Sigmoid colon (tissue), 7 donors: ENCODE data around the gene ERFL. TPM values are rescaled to one million over a fixed set of nuclear protein-coding genes. Genes with fewer than 3 reads are reported as not detected.

Experiments
- DNase-seq: peaks from one replicate; pipeline ENCODE4 v3.0.0-alpha.2; 2019
- H3K27ac ChIP-seq, 4 donors: fragments of 200-600 bp; sonication (generic); one replicate each; pipeline ENCODE4 v1.5.1; 2016 to 2019; ENCODE audit warnings: mild to moderate bottlenecking in 1 of 4
- H3K27me3 ChIP-seq, 3 donors: fragments of 200-600 bp; sonication (generic); one replicate each; pipeline ENCODE4 v1.5.1; 2019; ENCODE audit warnings: mild to moderate bottlenecking in 1 of 3
- H3K36me3 ChIP-seq, 4 donors: fragments of 200-600 bp; sonication (generic); one replicate each; pipeline ENCODE4 v1.5.1; 2016 to 2019
- H3K4me1 ChIP-seq, 4 donors: fragments of 200-600 bp; sonication (generic); one replicate each; pipeline ENCODE4 v1.5.1; 2017 to 2019
- H3K4me3 ChIP-seq, 4 donors: fragments of 200-600 bp; sonication (generic); one replicate each; pipeline ENCODE4 v1.5.1; 2017 to 2019; ENCODE audit warnings: mild to moderate bottlenecking in 2 of 4, moderate library complexity in 1 of 4
- H3K9me3 ChIP-seq, 4 donors: fragments of 200-600 bp in 3 of 4; sonication (generic) in 3 of 4; one replicate each; pipeline versions ENCODE4 v1.5.1 to v1.6.1; 2013 to 2019
- CTCF ChIP-seq, 4 experiments: fragments of 450-650 bp in 3 of 4; fragments of 200-600 bp in 1 of 4; IDR thresholded peaks; one replicate each; pipeline ENCODE4 v1.5.1; 2016 to 2019; ENCODE audit warnings: antibody characterized with exemption in 4 of 4, mild to moderate bottlenecking in 3 of 4, moderate library complexity in 2 of 4
- EP300 ChIP-seq, 4 donors: sonication (generic); formaldehyde crosslinking; IDR thresholded peaks; one replicate each; pipeline ENCODE4 v1.6.1; 2017; ENCODE audit warnings: antibody characterized with exemption in 4 of 4
- POLR2A ChIP-seq, 2 donors: fragments of 450-650 bp; IDR thresholded peaks; one replicate each; pipeline ENCODE4 v1.6.1; 2016; ENCODE audit warnings: antibody characterized with exemption in 2 of 2, mild to moderate bottlenecking in 2 of 2, moderate library complexity in 2 of 2
- POLR2AphosphoS5 ChIP-seq, 4 donors: sonication (generic); formaldehyde crosslinking; IDR thresholded peaks; one replicate each; pipeline ENCODE4 v1.6.1; 2017; ENCODE audit warnings: antibody characterized with exemption in 4 of 4
- WGBS, 2 donors: extraction: QIAGEN DNeasy Blood & Tissue Kit; methylation state at CpG; one replicate each; pipeline ENCODE4 v1.1.7; 2013; 5-methylcytosine and 5-hydroxymethylcytosine counted together
- intact Hi-C: fragments of 100-400 bp; cut with DNase I; formaldehyde crosslinking; loops from one replicate; pipeline ENCODE4 v1.15.1; 2023
- polyA plus RNA-seq, 3 donors: library from polyadenylated mRNA; stranded (reverse); fragments of 200-250 nt; gene quantifications; one replicate each; pipeline ENCODE4 v1.2.3, GENCODE V29; 2013
- total RNA-seq, 4 donors: library from RNA; depleted of rRNA; stranded (reverse); fragments of >200 nt; gene quantifications; one replicate each; pipeline ENCODE4 v1.1.0, GENCODE V29; 2016
- donor health status: healthy with polysubstance abuse.
- donor health status: Bipolar disorder and iron deficiency.
- donor health status: healthy.

ERFL gene
- total and polyA plus RNA-seq, 7 donors = 1.3 TPM; not detected in 6

DNA sequence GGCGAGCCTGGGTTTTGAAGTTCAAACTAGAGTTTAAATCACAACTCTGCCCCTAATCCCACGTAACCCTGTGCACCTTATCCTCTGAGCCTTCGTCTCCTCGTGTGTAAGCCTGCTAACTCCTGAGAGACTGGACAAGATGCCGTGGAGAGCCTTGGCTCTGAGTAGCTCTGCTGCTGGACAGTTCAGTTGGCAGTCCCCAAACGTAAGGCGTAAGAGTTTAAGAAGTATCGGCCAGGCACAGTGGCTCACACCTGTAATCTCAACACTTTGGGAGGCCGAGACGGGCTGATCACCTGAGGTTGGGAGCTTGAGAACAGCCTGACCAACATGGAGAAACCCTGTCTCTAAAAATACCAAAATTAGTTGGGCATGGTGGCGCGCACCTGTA lies 55.9 kb downstream of the ERFL start:
- Histone ChIP-seq H3K27me3 (no peaks in the 10 kb centered on the region), H3K4me1 (no peaks in the 10 kb centered on the region), H3K36me3 (peaks cover 11 to 47% (median 27%) of the 10 kb centered on the region in 4 donors), H3K4me3 (no peak overlapping the region), H3K27ac (no peak overlapping the region), H3K9me3 (no peaks in the 10 kb centered on the region)
- intact Hi-C loops = no loop called here
- 87% methylated on average over 12 of the region's 12 CpGs for WGBS, 2 donors
- DNase-seq = no peak
- TF ChIP-seq POLR2AphosphoS5 (IDR thresholded peaks at IDR 0.05) = no peak
- no peak for TF ChIP-seq EP300 (IDR thresholded peaks at IDR 0.05)
- TF ChIP-seq CTCF (IDR thresholded peaks at IDR 0.05) = no peak
- no peak for TF ChIP-seq POLR2A (IDR thresholded peaks at IDR 0.05)

GRCh38 chr19:41871573-41872383 lies 56.5 kb downstream of the ERFL start:
- no peaks in the 10 kb centered on the region for H3K27me3 ChIP-seq
- H3K9me3 ChIP-seq = no peaks in the 10 kb centered on the region
- intact Hi-C loops = no loop called here
- 40 to 68% methylated on average over 16 of the region's 16 CpGs for WGBS, 2 donors
- H3K4me1 ChIP-seq = peaks cover 0 to under 1% (median 0%) of the 10 kb centered on the region in 4 donors
- H3K4me3 ChIP-seq = no peak overlapping the region
- H3K36me3 ChIP-seq = peaks cover 14 to 53% (median 30%) of the 10 kb centered on the region in 4 donors
- TF ChIP-seq EP300 (IDR thresholded peaks at IDR 0.05) = no peak
- no peak for TF ChIP-seq POLR2AphosphoS5 (IDR thresholded peaks at IDR 0.05)
- TF ChIP-seq CTCF (IDR thresholded peaks at IDR 0.05) = no peak
- TF ChIP-seq POLR2A (IDR thresholded peaks at IDR 0.05) = no peak
- peak overlapping the region in 1 of 4 donors; percentile 12 for H3K27ac ChIP-seq
- peak; percentile 61 for DNase-seq

DNA sequence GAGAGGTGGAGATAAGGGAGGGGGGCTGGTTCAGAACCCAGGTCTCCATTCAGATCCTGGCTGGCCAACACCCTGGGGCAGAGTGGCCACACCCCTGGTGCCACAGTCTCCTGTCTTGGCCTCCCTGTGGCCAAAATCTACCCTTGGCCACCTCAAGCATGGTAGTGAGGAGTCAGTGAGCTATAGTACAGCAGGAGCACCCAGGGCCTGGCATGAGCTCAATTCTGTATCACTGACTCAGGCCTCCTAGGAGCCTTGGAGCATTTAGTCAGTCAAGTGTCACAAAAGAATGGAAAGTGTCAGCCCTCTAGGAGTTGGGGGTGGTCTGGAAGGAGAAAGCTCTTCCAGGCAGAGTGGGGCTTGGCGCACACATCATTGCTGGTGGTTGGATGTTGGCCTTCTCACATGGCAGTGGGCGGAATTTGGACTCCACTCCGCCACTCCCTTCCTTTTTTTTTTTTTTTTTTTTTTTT lies 57.8 kb downstream of the ERFL start:
- intact Hi-C loops = no loop called here
- TF ChIP-seq POLR2A (IDR thresholded peaks at IDR 0.05) (no peak), EP300 (IDR thresholded peaks at IDR 0.05) (no peak)
- Histone ChIP-seq H3K27ac (no peak overlapping the region), H3K4me1 (peaks cover 0 to 8% (median 0%) of the 10 kb centered on the region in 4 donors), H3K4me3 (no peak overlapping the region), H3K27me3 (no peaks in the 10 kb centered on the region), H3K9me3 (no peaks in the 10 kb centered on the region), H3K36me3 (peaks cover 19 to 62% (median 34%) of the 10 kb centered on the region in 4 donors)
- no peak for DNase-seq
- WGBS, 2 donors = 15 to 71% methylated on average over 3 of the region's 3 CpGs

GRCh38 chr19:41869374-41869955 lies 58.8 kb downstream of the ERFL start:
- H3K4me3 ChIP-seq = no peak overlapping the region
- intact Hi-C loops = no loop called here
- no peaks in the 10 kb centered on the region for H3K27me3 ChIP-seq
- TF ChIP-seq POLR2A (IDR thresholded peaks at IDR 0.05) (no peak), EP300 (IDR thresholded peaks at IDR 0.05) (no peak), POLR2AphosphoS5 (IDR thresholded peaks at IDR 0.05) (no peak), CTCF (IDR thresholded peaks at IDR 0.05) (no peak)
- WGBS, 2 donors = 69 to 78% methylated on average over 13 of the region's 13 CpGs
- no peak overlapping the region for H3K27ac ChIP-seq
- no peak for DNase-seq
- H3K36me3 ChIP-seq = peaks cover 22 to 71% (median 39%) of the 10 kb centered on the region in 4 donors
- H3K4me1 ChIP-seq = peaks cover 0 to 8% (median 3%) of the 10 kb centered on the region in 4 donors
- H3K9me3 ChIP-seq = no peaks in the 10 kb centered on the region

GRCh38 chr19:41868989-41869300 lies 59.3 kb downstream of the ERFL start:
- H3K27ac ChIP-seq = no peak overlapping the region
- no peaks in the 10 kb centered on the region for H3K27me3 ChIP-seq
- H3K4me3 ChIP-seq = no peak overlapping the region
- peaks cover 27 to 77% (median 44%) of the 10 kb centered on the region in 4 donors for H3K36me3 ChIP-seq
- H3K4me1 ChIP-seq = peaks cover 0 to 8% (median 6%) of the 10 kb centered on the region in 4 donors
- intact Hi-C loops = no loop called here
- TF ChIP-seq CTCF (IDR thresholded peaks at IDR 0.05) = no peak
- TF ChIP-seq EP300 (IDR thresholded peaks at IDR 0.05) = no peak
- no peak for TF ChIP-seq POLR2AphosphoS5 (IDR thresholded peaks at IDR 0.05)
- TF ChIP-seq POLR2A (IDR thresholded peaks at IDR 0.05) = no peak
- H3K9me3 ChIP-seq = no peaks in the 10 kb centered on the region
- WGBS, 2 donors = 89 to 90% methylated on average over 12 of the region's 12 CpGs
- DNase-seq = no peak
